GM21515 (cell line): ENCODE results near the gene FCGBP.
A peak's percentile ranks its signal among the peaks of the same experiment; 100 is the strongest.

ENCODE experiments used
- ATAC-seq: cut with Tn5 transposase; IDR thresholded peaks from one replicate; pipeline ENCODE4 v1.9.1; 2021; ENCODE audit not compliant: unreplicated experiment

FCGBP gene

GRCh38 chr19:39949026-39949747 lies 14.8 kb upstream of the FCGBP start:
- no peak for ATAC-seq

- ATAC-seq = no peak
Measured at GRCh38 chr19:39946532-39946931, 12.1 kb upstream of the FCGBP start.

GRCh38 chr19:39943586-39943985 lies 9.2 kb upstream of the FCGBP start:
- ATAC-seq = no peak

- no peak for ATAC-seq
Measured at GRCh38 chr19:39942366-39942730, 7.9 kb upstream of the FCGBP start.

GRCh38 chr19:39941615-39942365 lies 7.4 kb upstream of the FCGBP start:
- ATAC-seq = peak; percentile 71

GRCh38 chr19:39941151-39941550 lies 6.7 kb upstream of the FCGBP start:
- ATAC-seq = no peak

GRCh38 chr19:39940221-39940833 lies 5.9 kb upstream of the FCGBP start:
- no peak for ATAC-seq

GRCh38 chr19:39939556-39939955 lies 5.1 kb upstream of the FCGBP start:
- ATAC-seq = no peak

- ATAC-seq = no peak
Measured at GRCh38 chr19:39937787-39938186, 3.4 kb upstream of the FCGBP start.

GRCh38 chr19:39937094-39937720 lies 2.8 kb upstream of the FCGBP start:
- no peak for ATAC-seq

GRCh38 chr19:39936622-39937021 lies 2.2 kb upstream of the FCGBP start:
- ATAC-seq = no peak

GRCh38 chr19:39936020-39936419 lies 1.6 kb upstream of the FCGBP start:
- no peak for ATAC-seq

- no peak for ATAC-seq
Measured at GRCh38 chr19:39935364-39935661, 879 bp upstream of the FCGBP start.

GRCh38 chr19:39929750-39930149 lies 4.7 kb downstream of the FCGBP start:
- no peak for ATAC-seq

- no peak for ATAC-seq
Measured at GRCh38 chr19:39928357-39928725, 6.1 kb downstream of the FCGBP start.

GRCh38 chr19:39927524-39928356 lies 6.7 kb downstream of the FCGBP start:
- ATAC-seq = no peak

- no peak for ATAC-seq
Measured at GRCh38 chr19:39927076-39927475, 7.4 kb downstream of the FCGBP start.

- no peak for ATAC-seq
Measured at GRCh38 chr19:39926170-39926760, 8.2 kb downstream of the FCGBP start.

GRCh38 chr19:39924952-39925351 lies 9.5 kb downstream of the FCGBP start:
- ATAC-seq = no peak

GRCh38 chr19:39924389-39924788 lies 10.0 kb downstream of the FCGBP start:
- ATAC-seq = no peak

- ATAC-seq = no peak
Measured at GRCh38 chr19:39923862-39924261, 10.6 kb downstream of the FCGBP start.
